Measurements from ENCODE around the gene AFAP1L2.

The AFAP1L2 gene

DNA sequence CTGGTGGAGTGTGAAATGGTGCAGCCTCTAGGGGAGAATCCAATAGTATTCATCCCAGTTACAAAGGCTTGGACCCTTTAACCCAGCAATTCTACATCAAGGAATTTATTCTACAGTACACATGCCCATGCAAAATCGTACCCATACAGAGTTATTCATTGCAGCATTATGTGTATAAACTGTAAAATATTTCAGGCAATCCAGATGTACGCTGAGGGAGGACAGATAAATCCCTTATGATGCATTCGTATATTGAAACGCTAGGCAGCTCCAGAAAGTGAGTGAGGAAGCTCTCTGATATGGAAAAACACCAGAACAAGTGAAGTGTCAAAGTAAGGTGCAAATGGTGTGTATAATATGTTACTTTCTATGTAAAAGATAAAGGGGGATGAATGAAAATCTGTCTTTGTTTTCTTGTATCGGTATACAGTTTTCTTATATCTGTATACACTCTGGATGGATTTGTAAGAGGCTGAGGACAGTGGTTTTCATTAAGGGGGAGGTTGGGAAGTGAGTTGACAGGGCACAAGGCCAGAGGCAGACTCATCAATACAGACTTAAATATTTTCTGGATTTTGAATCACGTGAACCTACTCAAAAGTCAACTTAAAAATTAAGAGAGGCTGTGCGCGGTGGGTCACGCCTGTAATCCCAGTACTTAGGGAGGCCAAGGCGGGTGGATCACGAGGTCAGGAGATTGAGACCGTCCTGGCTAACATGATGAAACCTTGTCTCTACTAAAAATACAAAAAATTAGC is 148.1 kb downstream of the AFAP1L2 start:
- no peak for TF ChIP-seq ZNF274 (IDR thresholded peaks at IDR 0.05; ENCODE audit: low read depth, low read length)
- no peak overlapping the region for H3K4me3 ChIP-seq (ENCODE audit: low read length)

- H3K4me3 ChIP-seq (ENCODE audit: low read length), result no peak overlapping the region
- no peak for TF ChIP-seq ZNF274 (IDR thresholded peaks at IDR 0.05; ENCODE audit: low read depth, low read length)
Observed at GRCh38 chr10:114255227-114255626, 149.1 kb downstream of the AFAP1L2 start.

- no peak for TF ChIP-seq ZNF274 (IDR thresholded peaks at IDR 0.05; ENCODE audit: low read depth, low read length)
- H3K4me3 ChIP-seq (ENCODE audit: low read length), result no peak overlapping the region
Observed at GRCh38 chr10:114252883-114253282, 151.4 kb downstream of the AFAP1L2 start.

- H3K4me3 ChIP-seq (ENCODE audit: low read length), result no peak overlapping the region
- no peak for TF ChIP-seq ZNF274 (IDR thresholded peaks at IDR 0.05; ENCODE audit: low read depth, low read length)
Observed at GRCh38 chr10:114252092-114252491, 152.2 kb downstream of the AFAP1L2 start.

DNA sequence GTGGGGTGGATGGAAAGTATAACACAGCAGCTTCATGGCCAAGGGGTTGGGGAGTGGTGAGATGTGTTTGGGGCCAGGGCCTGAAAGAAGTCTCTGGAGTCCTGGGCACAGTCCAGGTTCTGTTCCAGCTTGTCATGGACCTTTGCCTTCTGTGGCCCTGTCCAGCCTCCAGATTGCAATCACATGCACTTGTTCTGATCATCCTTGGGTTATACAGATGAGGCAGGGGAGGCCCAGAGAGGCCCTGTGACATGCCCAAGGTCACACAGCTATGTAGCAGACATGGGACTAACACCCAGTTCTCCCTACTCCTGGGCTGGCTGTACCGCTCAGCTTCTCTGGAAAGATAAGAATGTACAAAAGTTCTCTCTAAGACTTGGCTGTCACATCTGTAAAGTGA is 153.6 kb downstream of the AFAP1L2 start:
- TF ChIP-seq ZNF274 (IDR thresholded peaks at IDR 0.05; ENCODE audit: low read depth, low read length), result no peak
- H3K4me3 ChIP-seq (ENCODE audit: low read length), result no peak overlapping the region

GRCh38 chr10:114250236-114250635 is 154.1 kb downstream of the AFAP1L2 start:
- no peak for TF ChIP-seq ZNF274 (IDR thresholded peaks at IDR 0.05; ENCODE audit: low read depth, low read length)
- no peak overlapping the region for H3K4me3 ChIP-seq (ENCODE audit: low read length)

DNA sequence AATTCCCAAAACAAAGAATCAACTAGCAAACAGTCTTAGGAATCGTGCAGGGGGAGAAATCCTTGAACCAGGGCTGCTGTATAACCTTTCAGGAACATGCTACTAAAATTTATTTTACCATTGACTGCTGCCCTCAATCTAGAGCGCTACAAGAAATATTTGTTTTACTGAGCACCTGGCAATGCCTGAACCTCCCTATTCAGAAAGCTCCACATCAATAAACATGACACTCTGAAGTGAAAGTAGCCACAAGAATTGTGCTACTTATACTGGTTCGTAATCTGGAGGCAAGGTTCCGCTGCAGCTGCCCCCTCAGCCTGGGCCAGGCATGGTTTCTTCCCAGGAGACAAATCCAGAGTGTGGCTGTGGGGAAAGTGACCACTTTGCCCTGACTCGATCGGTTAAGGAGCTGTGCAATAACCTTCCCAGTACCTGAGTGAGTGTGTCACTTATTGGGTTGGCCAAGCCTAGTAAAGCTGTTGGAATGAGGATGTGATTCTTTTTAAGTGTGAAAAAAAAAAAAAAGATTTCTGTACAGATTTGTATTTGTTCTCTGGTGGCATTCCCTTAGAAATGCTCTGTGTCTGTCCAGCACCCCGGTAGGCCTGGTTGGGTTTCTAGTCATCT is 157.5 kb downstream of the AFAP1L2 start:
- H3K4me3 ChIP-seq (ENCODE audit: low read length), result no peak overlapping the region
- TF ChIP-seq ZNF274 (IDR thresholded peaks at IDR 0.05; ENCODE audit: low read depth, low read length), result no peak

DNA sequence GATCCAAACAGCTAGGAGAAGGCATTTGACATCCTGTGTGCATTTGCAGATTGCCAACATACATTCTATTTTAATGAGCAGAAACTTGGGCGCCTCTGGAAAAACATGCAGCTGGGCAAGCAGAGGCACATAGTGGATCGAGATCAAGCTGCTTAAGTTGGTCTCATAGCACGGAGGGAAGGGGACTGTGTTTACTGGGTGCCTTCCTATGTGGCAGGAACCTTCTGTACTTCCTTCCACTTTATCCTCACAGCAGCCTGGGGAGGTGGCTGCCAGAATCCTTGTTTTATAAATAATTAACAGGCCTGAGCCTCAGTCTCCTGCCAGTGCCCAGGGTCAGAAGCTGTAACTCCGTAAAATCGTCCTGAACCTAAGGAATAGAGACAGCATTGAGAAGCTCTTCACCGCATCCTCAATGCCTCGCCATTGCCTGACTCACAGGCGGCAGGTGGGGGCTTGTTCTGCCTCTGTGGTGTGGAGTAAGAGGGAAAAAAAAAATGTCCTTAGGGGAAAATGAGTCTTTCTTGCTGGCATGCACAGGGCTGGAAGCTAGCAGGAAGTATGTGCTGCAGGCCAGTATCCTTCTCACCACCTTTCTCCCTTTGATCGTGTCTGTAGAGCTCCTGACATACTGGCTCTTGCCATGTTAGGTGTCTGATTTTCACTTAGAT is 159.0 kb downstream of the AFAP1L2 start:
- TF ChIP-seq ZNF274 (IDR thresholded peaks at IDR 0.05; ENCODE audit: low read depth, low read length), result no peak
- no peak overlapping the region for H3K4me3 ChIP-seq (ENCODE audit: low read length)

All from GM08714 (cell line).